ENCODE results near the gene OR5AU1. TPM values are rescaled to one million over a fixed set of nuclear protein-coding genes. Genes with fewer than 3 reads are reported as not detected.

Gene OR5AU1
- total and polyA plus RNA-seq, 2 of the 13 experiments (the other 11 are each of a cell fraction or from before 2014, with no cell fraction given), result not detected

DNA sequence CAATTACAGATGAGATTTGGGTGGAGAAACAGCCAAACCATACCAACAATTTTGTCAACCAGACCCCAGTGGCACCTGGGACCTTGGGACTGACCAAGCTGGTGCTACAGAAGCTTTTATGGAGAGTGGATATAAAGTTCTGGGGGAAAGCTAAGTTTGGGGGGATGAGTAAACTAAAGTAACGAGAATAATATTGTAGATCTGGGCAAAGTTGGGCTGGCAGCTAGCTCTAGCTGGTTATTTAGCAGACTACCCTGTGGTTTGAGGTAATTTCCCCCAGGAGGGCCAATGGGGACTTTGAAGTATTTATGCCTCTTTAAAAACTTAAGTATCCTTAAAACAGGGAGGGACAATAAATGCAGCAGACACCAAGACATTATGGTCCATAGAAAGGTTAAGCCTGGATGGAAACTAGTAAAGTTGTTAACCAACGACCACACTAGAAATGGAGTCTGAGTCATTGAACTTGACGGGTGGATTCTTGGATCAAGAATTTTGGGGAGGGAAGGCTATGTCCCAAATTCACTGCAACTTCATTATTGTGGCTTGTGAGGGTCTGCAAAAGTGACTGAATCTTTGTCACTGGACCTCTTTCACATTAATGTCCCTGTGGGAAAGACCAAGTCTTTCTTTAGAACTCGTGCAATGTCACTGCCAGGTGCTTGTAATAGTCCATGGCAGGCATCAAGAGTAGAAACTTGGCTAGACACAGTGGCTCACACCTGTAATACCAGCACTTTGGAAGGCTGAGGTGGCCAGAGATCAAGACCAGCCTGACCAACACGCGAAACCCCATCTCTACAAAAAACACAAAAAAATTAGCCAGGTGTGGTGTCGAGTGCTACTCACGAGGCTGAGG is 48.5 kb upstream of the OR5AU1 start:
- Histone ChIP-seq H3K9me3 (ENCODE audit: low read length) (no peaks in the 10 kb centered on the region), H3K27me3 (ENCODE audit: control insufficient read depth in 1 of 2, insufficient read depth in 2 of 2, low read length in 2 of 2) (no peaks in the 10 kb centered on the region), H3K4me2 (ENCODE audit: low read depth, low read length) (no peak overlapping the region), H4K20me1 (ENCODE audit: insufficient read depth, low read length) (peaks cover 20% of the 10 kb centered on the region), H3K36me3 (replicated peaks in 1 of 2; ENCODE audit: control insufficient read depth in 1 of 2, insufficient read depth in 2 of 2, low read length in 2 of 2) (peaks cover 4 to 25% of the 10 kb centered on the region in 2 experiments; a peak in 4 of 5 replicates), H3K4me1 (ENCODE audit: insufficient read depth, low read length) (peaks cover 72% of the 10 kb centered on the region), H3K27ac (ENCODE audit: extremely low read length, insufficient read depth, low read length) (no peak overlapping the region), H3K79me2 (ENCODE audit: insufficient read depth, low read length) (no peaks in the 10 kb centered on the region), H3K4me3 (replicated peaks in 1 of 3; ENCODE audit: insufficient read depth in 1 of 3, low read depth in 2 of 3, low read length in 3 of 3) (no peak overlapping the region), H2AFZ (ENCODE audit: low read length) (no peak overlapping the region), H3K9ac (ENCODE audit: insufficient read depth, low read depth, low read length) (no peak overlapping the region)
- intact Hi-C loops (cut with micrococcal nuclease; ENCODE audit: unreplicated experiment) (no loop called here), in situ Hi-C loops (cut with HindIII; ENCODE audit: extremely low pct_ligation_motif_present, low pct_unique_long_range_greater_than_20kb) (no loop called here)
- 98% methylated on average over 8 of the region's 8 CpGs for WGBS (ENCODE audit: low lambda C conversion rate)
- BruUV-seq (replicated peaks), result no TSS peak
- ATAC-seq, result peak; percentile 3
- DNase-seq (ENCODE audit: low spot score), result no peak
- POLR2A ChIA-PET, result interaction anchor here (0.5 to 2.0 kb wide), 2 partner anchors 12 to 352 kb away, joined by 4 to 11 read pairs; no protein-coding TSS in a partner anchor
- no peak for FAIRE-seq
- CTCF ChIA-PET (ENCODE audit: low intra/inter-chr PET ratio, low total read pairs), result no interaction called here
- TF ChIP-seq, protein P1, sequence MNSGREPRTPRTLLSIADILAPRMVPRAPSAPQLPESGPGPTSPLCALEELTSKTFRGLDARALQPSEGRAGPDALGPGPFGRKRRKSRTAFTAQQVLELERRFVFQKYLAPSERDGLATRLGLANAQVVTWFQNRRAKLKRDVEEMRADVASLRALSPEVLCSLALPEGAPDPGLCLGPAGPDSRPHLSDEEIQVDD (CRISPR knock-in tag; IDR thresholded peaks at IDR 0.05; ENCODE audit: borderline replicate concordance), result no peak
- TF ChIP-seq, protein P2, sequence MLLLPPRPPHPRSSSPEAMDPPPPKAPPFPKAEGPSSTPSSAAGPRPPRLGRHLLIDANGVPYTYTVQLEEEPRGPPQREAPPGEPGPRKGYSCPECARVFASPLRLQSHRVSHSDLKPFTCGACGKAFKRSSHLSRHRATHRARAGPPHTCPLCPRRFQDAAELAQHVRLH (CRISPR knock-in tag; IDR thresholded peaks at IDR 0.05; ENCODE audit: borderline replicate concordance, low read depth), result no peak
- TF ChIP-seq ZNF44 (CRISPR knock-in tag; IDR thresholded peaks at IDR 0.05), result 0 out of 2 replicates have a peak, but pooled peaks have one; percentile 18
- peak; percentile 78; the same call in 1 of the 2 replicates for TF ChIP-seq PAF1 (CRISPR knock-in tag; IDR thresholded peaks at IDR 0.05)
- TF ChIP-seq, protein P3, sequence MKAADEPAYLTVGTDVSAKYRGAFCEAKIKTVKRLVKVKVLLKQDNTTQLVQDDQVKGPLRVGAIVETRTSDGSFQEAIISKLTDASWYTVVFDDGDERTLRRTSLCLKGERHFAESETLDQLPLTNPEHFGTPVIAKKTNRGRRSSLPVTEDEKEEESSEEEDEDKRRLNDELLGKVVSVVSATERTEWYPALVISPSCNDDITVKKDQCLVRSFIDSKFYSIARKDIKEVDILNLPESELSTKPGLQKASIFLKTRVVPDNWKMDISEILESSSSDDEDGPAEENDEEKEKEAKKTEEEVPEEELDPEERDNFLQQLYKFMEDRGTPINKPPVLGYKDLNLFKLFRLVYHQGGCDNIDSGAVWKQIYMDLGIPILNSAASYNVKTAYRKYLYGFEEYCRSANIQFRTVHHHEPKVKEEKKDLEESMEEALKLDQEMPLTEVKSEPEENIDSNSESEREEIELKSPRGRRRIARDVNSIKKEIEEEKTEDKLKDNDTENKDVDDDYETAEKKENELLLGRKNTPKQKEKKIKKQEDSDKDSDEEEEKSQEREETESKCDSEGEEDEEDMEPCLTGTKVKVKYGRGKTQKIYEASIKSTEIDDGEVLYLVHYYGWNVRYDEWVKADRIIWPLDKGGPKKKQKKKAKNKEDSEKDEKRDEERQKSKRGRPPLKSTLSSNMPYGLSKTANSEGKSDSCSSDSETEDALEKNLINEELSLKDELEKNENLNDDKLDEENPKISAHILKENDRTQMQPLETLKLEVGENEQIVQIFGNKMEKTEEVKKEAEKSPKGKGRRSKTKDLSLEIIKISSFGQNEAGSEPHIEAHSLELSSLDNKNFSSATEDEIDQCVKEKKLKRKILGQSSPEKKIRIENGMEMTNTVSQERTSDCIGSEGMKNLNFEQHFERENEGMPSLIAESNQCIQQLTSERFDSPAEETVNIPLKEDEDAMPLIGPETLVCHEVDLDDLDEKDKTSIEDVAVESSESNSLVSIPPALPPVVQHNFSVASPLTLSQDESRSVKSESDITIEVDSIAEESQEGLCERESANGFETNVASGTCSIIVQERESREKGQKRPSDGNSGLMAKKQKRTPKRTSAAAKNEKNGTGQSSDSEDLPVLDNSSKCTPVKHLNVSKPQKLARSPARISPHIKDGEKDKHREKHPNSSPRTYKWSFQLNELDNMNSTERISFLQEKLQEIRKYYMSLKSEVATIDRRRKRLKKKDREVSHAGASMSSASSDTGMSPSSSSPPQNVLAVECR (CRISPR knock-in tag; IDR thresholded peaks at IDR 0.05; ENCODE audit: borderline replicate concordance), result 0 out of 2 replicates have a peak, but pooled peaks have one; percentile 44
- TF ChIP-seq CAMTA2 (CRISPR knock-in tag; IDR thresholded peaks at IDR 0.05; ENCODE audit: borderline replicate concordance), result peak; percentile 37; the same call in 1 of the 2 replicates
- no peak for TF ChIP-seq HOXA7 (CRISPR knock-in tag; IDR thresholded peaks at IDR 0.05)
- no peak for TF ChIP-seq PCBP1 (IDR thresholded peaks at IDR 0.05; ENCODE audit: borderline replicate concordance, low read depth, low read length)
- no peak for TF ChIP-seq JUNB (CRISPR knock-in tag; IDR thresholded peaks at IDR 0.05; ENCODE audit: borderline replicate concordance)
- TF ChIP-seq GABPB1 (CRISPR knock-in tag; IDR thresholded peaks at IDR 0.05), result no peak
- TF ChIP-seq ZNF567 (CRISPR knock-in tag; IDR thresholded peaks at IDR 0.05; ENCODE audit: borderline replicate concordance), result 0 out of 2 replicates have a peak, but pooled peaks have one; percentile 40
- TF ChIP-seq HNF4G (IDR thresholded peaks at IDR 0.05; ENCODE audit: borderline replicate concordance, low read depth, low read length), result no peak
- TF ChIP-seq HNF4G (CRISPR knock-in tag; IDR thresholded peaks at IDR 0.05; ENCODE audit: borderline replicate concordance, low read depth), result 0 out of 2 replicates have a peak, but pooled peaks have one; percentile 23
- peak; percentile 50; the same call in 1 of the 2 replicates for TF ChIP-seq KDM2A (CRISPR knock-in tag; IDR thresholded peaks at IDR 0.05; ENCODE audit: borderline replicate concordance, low read depth)
- 0 out of 2 replicates have a peak, but pooled peaks have one; percentile 56 for TF ChIP-seq ZNF180 (CRISPR knock-in tag; IDR thresholded peaks at IDR 0.05; ENCODE audit: borderline replicate concordance, low read depth)
- TF ChIP-seq NFIB (CRISPR knock-in tag; IDR thresholded peaks at IDR 0.05; ENCODE audit: borderline replicate concordance), result peak; percentile 63; the same call in 1 of the 2 replicates
- TF ChIP-seq SSRP1 (CRISPR knock-in tag; IDR thresholded peaks at IDR 0.05), result peak; percentile 97
- no peak for TF ChIP-seq JDP2 (CRISPR knock-in tag; IDR thresholded peaks at IDR 0.05; ENCODE audit: borderline replicate concordance)
